ELF-1 (cell line): ENCODE results near the gene DLG2.
"Not testable (repeated sequence)": the region's sequence is repeated elsewhere in the genome, so short reads cannot be mapped to it uniquely, and the experiment has no call there.

Experiments used
- DNase-seq: peaks from one replicate; pipeline ENCODE4 v3.0.0-alpha.2; 2016; ENCODE audit warnings: low read depth, low spot score

DLG2 gene

DNA sequence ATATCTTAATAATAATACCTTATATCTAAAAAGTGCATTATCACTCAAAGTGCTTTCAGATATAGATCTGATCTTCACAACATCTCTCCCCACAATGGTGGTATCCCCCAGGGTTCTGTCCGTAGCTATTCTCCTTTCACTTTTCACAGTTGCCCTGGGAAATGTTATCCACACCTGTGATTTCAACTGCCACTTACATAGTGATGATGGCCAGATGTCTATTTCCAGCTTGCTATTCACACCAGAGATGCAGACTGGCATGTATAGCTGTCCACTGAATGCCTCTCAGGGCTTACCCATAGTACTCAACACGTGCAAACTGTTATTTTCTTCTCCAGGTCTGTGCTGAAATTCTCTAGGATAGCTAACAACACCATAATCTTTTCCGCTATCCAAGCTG, 724.7 kb downstream of the DLG2 start:
- DNase-seq, result no peak

DNA sequence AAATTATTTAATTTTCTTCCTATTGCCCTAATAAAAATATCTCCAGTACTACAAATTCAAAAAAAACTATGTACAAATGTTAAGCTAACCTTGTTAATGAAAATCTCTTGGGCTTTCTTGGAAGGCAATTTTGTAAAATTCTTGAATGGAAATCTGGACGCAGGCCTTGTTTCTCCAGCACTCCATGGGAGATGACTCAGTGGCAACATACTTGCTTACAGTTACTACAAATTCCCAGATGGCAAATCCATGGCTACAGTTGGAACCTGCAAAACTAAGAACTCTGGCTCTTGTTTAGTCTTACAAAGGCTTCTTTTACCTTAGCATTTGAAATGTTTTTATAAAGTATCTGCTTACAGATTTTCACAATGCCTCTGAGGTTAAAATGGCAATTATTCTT, 725.2 kb downstream of the DLG2 start:
- DNase-seq, result no peak

DNA sequence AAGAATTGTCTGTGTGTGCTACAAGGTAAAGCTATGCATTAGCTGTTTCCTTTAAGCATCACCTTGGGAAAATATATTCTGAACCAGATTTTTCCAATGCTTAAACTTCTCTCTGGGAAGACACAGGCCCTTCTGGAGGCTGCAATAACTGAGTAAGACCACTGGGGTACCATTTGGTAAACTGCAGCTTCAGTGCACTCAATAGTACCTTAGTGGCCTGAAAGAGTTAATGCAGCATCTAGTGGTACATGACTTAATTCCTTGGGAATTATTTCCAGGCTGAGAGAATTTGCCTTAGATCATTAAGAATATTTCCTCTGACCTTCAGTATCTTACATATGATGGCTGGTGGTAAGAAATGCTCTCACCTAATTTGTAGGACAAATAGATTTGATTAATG, 727.4 kb downstream of the DLG2 start:
- DNase-seq, result no peak

DNA sequence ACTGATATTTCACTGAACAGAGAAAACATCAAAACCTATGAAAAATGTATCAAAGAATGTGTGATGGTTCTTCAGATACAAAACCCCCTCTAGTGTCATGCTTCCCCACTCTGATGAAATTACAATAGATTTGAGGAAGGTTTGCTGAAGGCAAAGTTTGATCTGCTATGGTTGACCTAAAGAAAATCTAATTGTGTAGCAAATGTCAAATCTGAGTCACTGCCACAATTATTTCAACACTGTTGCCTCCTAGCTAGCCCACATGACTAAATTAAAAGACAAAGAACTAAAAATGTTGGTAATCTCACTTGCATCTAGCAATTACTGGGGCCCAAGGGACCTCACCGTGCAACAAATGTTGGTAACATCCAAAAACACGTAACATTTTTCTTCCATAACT, 728.0 kb downstream of the DLG2 start:
- no peak for DNase-seq

DNA sequence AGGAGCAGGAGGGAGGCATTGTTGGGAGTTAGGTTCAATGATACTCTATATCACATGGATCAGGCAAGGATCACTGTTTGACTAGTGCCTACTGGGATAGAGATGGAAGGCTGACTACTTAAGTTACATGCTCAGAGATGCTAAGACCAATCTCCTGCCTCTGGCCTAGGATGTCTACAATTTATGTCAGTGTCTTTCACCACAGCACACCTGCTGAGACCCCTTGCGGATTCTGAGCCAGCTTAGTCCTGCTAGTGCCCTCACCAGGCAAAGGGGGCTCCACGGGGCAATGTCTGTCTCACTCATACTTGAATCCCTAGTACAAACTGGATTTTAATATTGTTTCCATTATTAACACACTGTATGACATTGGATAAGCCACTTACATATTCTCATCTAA, 732.5 kb downstream of the DLG2 start:
- no peak for DNase-seq

DNA sequence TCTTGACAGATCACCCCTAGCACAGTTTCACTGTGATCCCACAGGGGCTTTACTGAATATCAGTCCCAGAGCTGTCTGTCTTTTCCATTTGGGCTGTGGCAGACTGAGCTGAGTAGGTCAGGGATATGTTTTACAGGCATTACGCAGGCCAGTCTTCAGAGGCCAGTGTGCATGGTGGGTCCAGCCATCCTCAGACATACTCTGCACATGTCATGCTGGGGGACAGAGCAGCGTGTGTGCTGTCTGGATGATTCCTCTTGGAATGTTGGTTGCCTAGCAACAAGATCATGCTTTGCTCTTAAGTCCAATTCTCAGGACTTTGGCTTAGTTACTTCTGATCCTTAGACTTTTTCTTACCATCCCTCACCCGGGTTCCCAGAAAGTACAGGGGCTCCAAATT, 736.5 kb downstream of the DLG2 start:
- no peak for DNase-seq

DNA sequence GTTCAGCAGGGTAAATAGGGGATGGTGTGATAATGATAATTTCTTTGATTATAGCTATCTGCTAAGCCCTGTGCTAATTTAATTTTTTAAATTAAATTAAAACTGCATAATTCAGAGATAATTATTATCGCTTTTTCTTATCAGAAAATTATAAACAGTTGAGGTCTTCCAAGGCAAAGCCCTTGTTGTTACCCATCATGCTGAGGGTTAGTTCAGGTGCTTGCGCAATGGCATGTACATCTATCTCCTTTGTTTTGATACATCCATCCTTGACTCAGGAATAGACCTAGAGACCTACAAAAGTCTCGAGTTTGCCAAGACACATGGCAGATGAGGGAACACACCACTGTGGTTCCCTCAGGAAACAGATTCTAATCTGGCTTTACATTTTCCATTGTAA, 737.6 kb downstream of the DLG2 start:
- no peak for DNase-seq

DNA sequence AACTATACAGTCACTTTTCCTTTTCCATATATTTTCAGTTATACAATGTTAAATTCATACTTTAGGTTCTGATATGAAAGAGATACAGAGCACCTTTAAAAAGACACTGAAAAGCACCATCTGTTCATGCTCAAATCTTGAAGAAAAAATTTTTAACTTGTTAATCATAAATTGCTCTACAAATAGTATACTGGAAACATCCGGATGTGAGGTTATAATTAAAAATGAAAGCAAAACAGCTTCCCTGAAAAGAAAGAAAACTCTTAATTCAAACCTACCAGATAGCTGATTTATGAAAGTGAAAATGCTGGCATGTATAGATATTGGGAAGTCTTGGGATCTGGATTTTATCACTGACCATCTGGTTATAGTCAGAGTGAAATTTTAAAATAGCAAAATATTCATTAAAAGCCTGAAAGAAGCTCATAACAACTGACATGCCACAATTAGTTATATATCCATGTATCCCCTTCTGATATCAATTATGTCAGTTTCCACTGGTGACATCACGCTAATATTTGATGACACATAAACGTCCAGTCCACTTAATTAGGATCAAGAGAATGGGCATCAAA, 740.0 kb downstream of the DLG2 start:
- no peak for DNase-seq

DNA sequence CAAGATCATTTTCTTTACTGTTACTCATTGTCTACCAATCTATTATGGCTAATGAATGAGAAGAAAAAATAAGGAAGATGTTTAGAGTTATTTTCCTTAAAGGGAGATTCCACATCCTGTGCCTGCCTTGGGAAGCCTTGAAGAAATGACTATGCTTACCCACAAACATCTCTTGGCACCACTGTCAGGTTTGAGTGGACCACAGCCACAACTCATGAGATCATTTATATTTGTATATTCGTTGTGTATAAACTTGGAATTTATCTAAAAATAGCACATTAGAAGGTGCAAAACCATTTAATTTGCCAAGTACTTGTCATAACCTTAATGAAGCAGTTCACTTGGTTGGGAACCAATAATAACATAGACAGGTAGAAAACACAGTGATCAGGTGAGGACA, 740.8 kb downstream of the DLG2 start:
- no peak for DNase-seq

DNA sequence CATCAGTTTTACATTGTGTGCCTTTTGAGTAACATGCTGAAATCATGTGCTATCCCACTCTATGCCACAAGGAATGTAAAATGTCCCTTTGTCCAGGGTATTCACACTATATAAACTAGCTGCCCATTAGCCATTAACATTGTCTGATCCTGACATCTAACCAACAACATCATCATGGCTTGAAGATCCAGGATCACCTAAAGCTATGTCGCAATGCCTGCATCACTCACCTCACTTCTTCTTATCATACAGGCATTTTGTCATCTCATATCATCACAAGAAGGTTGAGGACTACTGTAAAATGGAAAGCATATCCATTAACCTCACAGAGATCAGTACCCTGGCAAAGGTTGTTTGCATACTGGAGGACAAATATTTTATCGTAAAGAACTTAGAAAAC, 742.3 kb downstream of the DLG2 start:
- DNase-seq, result no peak

DNA sequence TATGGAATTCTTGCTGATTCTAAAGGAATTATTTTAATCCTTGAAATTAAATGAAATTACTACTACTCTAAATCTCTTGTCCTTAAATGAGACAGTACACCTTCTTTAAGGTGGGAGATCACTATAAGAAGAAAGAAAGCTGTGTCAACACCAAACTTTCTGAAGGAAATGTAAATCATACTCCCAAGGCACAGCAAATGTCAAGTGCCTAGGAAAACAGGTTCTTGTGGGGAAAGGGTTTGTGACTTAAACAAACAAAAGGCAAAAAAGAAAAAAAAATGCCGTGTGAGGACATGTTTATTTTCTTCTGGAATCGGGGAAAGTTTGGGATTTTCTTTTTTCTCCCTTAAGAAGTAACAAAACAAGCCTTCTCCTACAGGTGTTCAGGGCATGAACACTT, 745.1 kb downstream of the DLG2 start:
- DNase-seq, result no peak

DNA sequence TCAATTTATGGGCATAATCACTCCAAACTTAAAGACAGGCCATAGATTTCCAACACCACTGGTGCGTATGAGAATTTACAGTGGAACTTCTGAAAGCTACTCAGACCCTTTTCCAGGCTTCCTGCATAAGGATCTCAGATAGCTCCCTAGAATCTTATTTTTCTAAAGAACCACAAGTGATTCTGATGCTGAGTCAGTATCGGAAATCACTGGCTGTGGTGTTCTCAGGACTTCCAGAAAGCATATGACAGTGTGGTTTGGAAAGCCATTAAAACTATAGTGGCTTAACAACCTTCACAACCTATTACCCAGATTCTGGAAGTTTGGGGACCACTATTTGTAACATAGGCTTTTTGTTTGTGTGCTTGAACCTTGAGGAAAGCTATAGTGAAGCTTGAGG, 756.0 kb downstream of the DLG2 start:
- DNase-seq, result no peak

DNA sequence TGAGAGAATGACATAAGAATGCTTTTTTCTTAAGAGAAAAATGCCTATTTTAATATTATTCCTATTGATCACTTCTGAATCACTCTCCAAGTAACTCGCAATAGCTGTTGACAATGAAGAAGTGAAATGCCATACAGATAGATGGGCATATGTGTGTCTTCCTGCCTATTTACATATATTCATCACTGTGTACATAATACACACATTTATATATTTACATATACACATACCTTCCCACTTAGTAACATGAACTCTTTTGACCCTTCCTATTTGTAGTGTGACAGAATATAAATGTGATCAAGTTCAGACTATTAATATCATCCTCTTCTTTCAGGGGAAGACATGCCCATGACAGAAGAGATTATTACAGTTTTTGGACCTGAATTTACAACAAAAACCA, 756.7 kb downstream of the DLG2 start:
- no peak for DNase-seq

DNA sequence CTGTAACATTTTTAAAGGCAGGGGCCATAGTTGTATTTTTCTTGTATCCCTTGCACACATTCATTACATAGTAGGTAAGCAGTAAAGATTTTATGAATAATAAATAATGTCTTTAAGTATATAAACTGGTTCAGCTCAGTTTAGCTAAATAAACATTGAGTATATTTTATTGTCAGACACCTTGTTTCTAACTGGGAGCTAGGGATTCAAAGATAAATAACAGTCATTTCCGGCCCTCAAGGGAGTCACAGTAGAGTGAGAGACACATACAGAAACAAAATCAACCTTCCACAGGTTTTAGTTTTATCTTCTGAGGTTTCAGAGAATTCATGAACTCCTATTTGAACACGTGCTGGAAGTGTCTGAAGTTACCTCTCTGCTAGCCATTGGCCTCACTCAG, 760.2 kb downstream of the DLG2 start:
- no peak for DNase-seq

DNA sequence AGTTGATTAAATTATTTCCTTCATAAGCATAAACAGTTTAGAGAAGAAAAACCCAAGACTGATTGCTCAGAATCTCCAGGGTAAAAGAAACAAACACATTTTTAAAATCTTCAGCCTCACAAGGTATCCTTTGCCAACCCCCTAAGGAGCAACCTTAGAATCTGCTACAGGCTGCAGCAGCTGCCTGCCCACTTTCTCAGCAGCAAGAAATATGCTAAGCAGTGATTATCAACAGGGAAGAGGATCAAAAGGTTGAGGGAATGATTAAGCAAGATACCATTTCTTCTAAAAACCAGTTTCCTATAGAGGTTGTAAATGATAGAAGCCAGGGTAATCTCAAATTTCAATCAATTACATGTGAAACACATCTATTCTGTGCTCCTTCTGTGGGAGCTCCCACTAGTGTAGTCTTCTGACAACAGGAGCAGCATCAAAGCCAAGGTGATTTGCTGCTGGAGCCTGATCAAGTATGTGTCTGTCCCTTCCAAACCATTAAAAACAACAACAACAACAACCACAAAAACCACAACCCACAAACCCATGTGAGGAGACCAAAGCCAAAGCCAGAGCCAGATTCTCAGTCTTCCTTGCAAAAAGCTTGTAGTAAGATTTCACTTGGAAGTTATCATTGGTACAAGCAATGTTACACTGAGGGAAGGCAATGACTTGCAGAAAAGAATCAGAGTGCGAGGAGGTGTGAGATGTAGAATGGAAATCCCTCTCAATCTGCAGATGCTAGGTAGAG, 761.2 kb downstream of the DLG2 start:
- DNase-seq, result no peak

DNA sequence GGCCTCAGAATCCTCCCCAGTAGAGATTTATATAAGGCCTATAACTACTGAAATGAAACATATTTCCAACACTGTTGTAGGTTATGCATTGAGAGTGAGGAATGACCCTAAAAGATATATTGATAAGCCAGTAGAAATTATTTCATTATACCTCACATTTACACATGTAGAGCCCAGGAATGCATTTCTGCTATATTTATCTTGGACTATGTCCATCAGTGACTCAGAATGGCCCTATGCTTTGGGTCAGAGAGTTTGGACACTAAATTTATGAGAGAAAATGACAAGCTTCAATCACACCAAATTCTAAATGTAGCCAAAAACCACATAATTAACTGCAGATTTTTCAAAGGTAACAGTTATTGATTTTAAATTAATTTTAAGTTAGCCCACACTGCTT, 761.9 kb downstream of the DLG2 start:
- no peak for DNase-seq

DNA sequence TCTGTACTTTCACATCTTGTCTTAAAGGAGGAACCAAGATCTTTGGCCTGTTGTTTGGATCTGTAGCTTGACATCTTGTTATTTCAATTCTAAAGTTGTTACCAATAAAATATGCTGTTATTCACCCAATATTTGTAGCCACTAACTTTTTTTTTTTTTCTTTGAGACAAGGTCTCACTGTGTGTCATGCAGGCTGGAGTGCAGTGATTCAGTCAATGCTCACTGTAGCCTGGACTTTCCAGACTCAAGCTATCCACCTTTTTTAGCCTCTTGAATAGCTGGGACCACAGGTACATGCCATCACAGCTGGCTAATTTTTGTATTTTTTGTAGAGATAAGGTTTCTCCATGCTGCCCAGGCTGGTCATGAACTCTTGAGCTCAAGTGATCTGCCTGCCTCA, 769.4 kb downstream of the DLG2 start:
- no peak for DNase-seq

DNA sequence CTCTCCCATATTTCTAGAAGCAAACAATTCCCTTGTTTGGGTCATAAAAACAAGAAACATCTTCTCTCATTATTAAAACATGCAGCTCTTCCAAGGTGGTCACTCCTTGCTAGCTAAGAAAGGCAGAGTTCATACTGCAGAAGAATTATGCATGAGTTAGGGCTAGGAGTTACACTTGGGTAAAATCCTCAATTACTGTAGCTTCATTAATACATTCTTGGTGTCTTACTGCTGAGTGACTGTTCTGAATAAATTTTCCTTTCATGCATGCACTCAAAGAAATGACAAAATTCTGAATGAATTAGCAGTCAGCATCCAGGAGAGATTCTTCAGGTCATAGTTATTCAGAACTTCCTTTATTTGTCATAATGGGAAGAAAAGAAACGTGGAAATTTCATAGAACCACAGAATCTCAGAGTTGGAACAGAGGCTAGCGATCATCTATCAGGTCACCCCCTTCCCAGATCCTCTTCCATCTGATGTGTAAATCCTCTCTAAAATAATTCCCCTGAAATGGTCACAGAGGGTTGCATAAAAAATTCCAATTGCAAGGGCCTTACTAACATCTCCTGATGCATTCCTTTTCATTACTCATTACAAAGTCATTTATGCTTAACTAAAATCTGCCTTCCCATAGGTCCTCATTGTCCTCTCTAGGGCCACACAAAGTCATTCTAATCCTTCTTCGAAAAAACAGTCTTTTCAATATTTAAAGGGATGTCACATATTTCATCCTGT, 771.5 kb downstream of the DLG2 start:
- DNase-seq, result no peak

DNA sequence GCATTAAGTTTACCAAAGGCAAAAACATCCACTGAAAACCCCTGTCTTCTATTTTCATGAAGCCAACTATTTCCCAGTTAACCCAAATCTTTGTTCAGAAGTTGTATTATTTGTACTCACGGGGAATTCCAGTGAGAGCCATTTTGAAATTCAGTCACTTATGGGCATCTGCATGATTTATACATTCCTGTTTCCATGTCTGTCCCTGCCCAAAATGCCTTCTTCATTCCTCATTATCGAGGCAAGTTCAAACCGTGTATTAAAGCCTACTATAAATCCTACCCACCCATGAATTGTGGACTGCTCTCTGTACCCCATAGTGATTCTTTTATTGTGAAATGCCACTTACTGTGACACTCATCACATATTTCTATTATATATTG, 772.7 kb downstream of the DLG2 start:
- DNase-seq, result no peak

DNA sequence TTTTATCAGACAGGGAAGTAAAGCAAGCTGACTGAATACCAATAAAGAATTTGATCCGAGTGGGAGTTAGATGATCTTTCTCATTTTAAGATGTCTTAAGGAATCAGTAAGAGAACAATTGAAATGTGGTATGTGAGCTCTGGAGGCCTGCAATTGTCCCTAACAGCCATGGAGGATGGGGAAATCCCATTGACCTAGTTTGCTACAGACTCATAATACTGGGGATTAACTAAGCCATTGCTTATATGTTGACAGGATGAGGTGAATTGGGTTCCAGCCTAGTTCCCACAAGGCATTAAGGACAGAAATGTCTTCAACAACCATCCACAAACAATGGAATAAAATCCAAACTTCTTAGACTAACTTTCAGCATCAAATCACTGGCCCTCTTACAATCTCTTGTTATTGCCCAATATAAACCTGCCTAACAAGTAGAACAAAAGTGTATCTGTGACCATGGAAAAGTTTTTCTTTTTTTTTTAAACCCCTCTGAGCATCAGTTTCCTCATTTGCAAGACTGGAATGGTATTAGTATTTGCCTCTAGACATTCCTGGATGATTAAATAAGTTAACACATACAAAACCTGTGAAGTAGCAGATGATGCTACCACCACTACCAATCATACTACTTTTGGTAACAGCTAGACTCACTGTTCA, 773.2 kb downstream of the DLG2 start:
- no peak for DNase-seq

DNA sequence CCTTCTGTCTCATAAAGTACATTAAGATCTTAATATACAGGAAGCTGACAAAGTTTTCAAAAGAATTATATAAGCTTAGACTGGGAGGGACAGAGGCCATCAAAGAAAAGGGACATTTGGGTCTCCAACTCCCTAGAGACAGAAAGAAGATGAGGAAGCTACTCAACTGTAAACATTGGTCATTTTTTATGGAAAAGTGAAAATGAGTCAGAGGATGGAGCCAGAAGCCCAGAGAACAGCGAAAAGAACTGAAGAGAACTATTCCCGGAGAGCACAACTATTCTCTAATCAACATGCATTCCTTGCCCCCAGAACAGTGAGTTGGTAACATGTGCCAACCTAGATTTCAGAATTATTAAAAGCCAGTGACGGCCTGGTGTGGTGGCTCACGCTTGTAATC, 779.3 kb downstream of the DLG2 start:
- DNase-seq, result no peak

DNA sequence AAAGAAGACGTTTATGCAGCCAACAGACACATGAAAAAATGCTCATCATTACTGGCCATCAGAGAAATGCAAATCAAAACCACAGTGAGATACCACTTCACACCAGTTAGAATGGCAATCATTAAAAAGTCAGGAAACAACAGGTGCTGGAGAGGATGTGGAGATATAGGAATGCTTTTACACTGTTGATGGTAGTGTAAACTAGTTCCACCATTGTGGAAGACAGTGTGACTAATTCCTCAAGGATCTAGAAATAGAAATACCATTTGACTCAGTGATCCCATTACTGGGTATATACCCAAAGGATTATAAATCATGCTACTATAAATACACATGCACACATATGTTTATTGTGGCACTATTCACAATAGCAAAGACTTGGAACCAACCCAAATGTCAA, 786.9 kb downstream of the DLG2 start:
- not testable (repeated sequence) for DNase-seq
